Right ventricle myocardium inferior (tissue), 1 donor: ENCODE data around the gene ZNF865. TPM values are rescaled to one million over a fixed set of nuclear protein-coding genes. Genes with fewer than 3 reads are reported as not detected.
"Not testable (repeated sequence)": the region's sequence is repeated elsewhere in the genome, so short reads cannot be mapped to it uniquely, and the experiment has no call there.

ENCODE experiments used
- ATAC-seq: fragments of 200-7000 bp; cut with Tn5 transposase; one replicate; pipeline ENCODE4 v1.9.1; 2020; ENCODE audit warnings: mild to moderate bottlenecking, moderate library complexity
- DNase-seq: peaks from one replicate; pipeline ENCODE4 v3.0.0; 2021; ENCODE audit errors: missing footprints
- intact Hi-C: fragments of 100-400 bp; cut with DNase I; formaldehyde crosslinking; loops from one replicate; pipeline ENCODE4 v1.11.0; 2022
- long read RNA-seq: library from polyadenylated mRNA; unstranded; transcript quantifications from one replicate; pipeline ENCODE4 v2.0.0, GENCODE V29; 2021
- total RNA-seq: library from RNA; stranded (reverse); fragmentation: NEBNext Ultra II Directional; extraction: Animal tissue kit (Norgen Biotek cat#: 25700); gene quantifications from one replicate; pipeline ENCODE4 v1.2.1, GENCODE V29; 2021
- donor health status: DM: no; HTN: yes; CAD: no; lungs with severe emphysema.

ZNF865 gene
- 16.9 TPM for total RNA-seq
- long read RNA-seq, partial matches to known transcripts, result 0 of 10 reads
- long read RNA-seq, other reads (novel, unspliced or antisense), result 10 of 10 reads

DNA sequence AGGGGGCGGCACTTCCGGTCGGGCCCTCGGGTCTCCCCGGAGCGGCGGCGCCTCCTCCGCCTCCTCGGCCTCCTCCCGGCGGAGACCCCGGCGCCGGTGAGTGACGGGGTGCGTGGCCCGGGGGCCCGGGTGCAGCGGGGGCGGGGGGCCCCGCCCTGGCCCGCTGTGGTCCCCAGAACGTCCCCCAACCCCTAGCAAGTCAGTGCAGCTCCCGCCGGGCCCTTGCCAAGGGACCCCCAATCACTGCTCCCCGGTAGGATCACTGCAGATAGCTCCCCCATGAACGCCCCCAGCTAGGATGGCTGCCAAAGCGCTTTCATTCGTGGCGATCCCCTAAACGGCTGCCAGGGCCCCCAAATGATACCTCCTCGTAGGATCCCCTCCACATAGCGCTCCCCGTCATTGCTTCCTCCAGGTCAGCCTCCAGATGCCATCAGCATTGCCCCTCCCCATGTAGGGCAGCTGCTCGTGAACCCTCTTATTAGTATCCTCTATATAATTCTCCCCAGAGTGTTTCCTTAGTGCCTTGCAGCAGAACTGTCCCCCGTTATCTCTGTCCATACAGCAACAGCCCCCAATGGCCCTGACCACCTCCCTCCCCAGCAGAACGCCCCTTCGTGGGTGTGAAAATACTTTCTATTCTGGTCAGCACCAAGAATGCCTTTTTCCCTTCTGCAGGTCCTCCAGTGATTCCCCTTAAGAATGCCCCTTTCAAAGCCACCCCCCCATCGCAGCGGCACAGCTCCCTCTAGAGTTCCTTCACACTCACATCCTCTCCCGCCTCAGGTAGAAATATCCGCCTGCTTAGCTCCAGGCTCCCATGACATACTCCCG is at the start of gene ZNF865:
TSS of gene ZNF865 (plus strand) at position 11 of the 834 bp plus-strand sequence. CDS start 7,972 bp downstream, outside the sequence.
- no peak for DNase-seq
- intact Hi-C loops, result loop anchor here (1.0 to 10.0 kb wide), 2 partner anchors 89 to 221 kb away; partner anchors contain the start of genes RPL28 and TMEM238
- ATAC-seq, result peak; percentile 32

DNA sequence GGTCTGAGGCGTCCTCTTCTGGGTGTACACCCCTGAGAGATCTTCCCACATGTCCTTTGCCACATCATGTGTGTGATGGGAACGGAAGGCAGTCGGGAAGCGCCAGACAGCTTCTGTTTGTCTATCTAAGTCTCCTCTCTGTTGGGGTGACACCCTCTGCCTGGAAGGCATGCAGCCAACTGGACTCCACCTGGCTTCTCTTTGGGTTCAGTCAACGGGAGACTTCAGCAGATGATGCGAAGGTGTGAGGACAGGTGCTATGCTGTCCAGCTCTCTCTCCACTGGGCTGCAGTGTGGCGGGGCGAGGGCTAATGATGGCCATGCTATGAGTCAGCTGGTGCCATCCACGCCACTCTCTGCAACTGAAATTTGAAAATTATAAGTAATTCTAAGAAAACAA is 45.8 kb upstream of the ZNF865 start:
- ATAC-seq (no peak), DNase-seq (no peak)
- intact Hi-C loops, result no loop called here

DNA sequence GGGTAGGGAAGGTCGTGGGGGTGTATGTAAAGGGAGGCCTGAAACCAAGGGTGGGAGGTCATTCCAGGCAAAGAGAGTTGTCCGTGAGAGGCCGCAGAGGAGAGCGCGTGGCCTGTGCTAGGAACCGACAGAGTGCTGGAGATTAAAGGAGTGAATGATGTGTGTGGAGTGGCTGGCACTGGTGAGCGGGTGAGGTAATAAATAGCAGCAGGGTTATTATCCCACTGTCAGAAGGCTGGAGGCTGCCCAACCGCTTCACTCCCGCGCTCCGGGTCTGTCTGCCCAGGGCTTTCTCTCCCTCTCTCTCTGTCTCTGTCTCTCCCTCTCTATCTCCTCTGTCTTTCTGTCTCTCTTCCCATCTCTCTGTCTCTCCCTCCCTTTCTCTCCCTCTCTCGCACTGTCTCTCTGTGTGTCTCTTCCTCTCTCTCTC is 42.2 kb upstream of the ZNF865 start:
- DNase-seq, result peak; percentile 79

DNA sequence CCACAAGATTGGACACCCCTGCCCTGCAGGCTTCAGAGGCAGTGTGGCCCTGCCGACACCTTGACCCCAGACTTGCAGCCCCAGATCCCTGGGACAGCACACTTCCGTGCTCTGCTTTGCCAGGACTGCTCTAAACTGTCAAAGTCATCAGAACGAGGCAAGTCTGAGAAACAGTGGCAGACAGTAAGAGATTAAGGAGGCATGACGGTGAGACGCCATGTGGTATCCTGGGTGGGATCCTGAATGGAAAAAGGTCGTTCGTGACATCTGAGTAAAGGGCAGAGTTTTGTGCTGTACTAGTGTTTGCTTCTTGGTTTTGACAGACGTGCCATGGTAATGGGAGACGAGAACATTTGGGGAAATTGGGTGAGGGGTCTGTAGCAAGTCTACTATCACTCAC is 38.6 kb upstream of the ZNF865 start:
- no peak for ATAC-seq
- DNase-seq, result no peak
- intact Hi-C loops, result no loop called here

More for the DNA sequence above, 42.2 kb upstream of the ZNF865 start:
- ATAC-seq, result peak; percentile 90
- intact Hi-C loops, result loop anchor here (1.0 kb wide), 1 partner anchor 16 kb away; no protein-coding TSS in a partner anchor

DNA sequence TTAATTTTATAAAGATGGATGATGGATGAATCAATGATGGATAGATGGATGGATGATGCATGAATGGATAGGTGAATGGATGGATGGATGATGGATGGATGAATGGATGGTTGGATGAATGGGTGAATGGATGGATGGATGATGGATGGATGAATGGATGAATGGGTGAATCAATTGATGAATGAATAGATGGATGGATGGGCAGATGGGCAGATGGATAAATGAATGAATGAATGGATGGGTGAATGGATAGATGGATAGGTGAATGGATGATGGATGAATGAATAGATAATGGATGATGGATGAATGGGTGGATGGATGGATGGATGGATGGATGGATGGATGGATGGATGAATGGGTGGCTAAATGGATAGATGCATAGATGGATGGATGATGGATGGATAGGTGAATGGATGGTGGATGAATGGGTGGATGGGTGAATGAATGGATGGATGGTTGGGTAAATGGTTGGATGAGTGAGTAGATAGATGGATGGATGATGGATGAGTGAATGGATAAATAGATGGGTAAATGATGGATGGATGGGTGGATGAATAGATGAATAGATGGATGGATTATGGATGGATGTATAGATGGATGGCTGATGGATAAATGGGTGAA is 37.6 kb upstream of the ZNF865 start:
- DNase-seq (no peak), ATAC-seq (no peak)
- intact Hi-C loops, result no loop called here

DNA sequence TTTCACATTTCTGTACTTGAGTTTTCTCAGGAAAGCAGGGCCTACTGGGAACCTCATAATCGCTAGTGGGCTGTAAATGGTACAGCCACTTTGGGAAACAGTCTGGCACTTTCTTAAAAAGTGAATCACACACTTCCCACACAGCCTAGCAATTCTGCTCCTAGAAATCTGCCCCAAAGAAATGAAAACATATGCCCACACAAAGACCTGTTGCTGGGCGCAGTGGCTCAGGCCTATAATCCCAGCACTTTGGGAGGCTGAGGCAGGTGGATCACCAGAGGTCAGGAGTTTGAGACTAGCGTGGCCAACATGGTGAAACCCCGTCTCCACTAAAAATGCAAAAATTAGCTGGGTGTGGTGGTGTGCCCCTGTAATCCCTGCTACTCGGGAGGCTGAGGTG is 36.0 kb upstream of the ZNF865 start:
- intact Hi-C loops, ATAC-seq, DNase-seq: not testable (repeated sequence)

DNA sequence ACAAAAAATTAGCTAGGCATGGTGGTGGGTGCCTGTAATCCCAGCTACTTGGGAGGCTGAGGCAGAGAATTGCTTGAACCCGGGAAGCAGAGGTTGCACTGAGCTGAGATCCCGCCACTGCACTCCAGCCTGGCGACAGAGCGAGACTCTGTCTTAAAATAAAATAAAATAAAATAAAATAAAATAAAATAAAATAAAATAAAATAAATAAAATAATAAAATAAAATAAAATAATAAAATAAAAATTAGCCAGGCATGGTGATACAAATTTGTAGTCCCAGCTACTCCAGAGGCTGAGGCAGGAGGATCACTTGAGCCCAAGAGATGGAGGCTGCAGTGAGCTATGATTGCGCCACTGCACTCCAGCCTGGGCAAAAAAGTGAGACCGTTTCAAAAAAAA is 31.5 kb upstream of the ZNF865 start:
- ATAC-seq, intact Hi-C loops, DNase-seq: not testable (repeated sequence)

DNA sequence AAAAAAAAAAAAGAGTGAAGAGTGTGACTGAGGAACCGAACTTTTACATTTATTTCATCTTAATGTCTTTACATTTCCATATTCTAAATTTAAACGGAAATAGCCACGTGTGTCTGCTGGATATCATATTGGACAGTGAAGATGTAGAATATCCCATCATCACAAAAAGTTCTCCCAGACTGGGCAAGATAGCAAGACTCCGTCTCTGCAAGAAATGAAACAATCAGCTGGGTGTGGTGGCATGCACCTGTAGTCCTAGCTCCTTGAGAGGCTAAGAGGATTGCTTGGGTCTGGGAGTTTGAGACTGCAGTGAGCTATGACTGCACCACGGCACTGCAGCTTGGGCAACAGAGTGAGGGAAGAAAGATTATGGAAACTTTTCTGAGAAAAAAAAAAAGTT is 28.7 kb upstream of the ZNF865 start:
- ATAC-seq, result no peak
- intact Hi-C loops, result no loop called here
- no peak for DNase-seq

DNA sequence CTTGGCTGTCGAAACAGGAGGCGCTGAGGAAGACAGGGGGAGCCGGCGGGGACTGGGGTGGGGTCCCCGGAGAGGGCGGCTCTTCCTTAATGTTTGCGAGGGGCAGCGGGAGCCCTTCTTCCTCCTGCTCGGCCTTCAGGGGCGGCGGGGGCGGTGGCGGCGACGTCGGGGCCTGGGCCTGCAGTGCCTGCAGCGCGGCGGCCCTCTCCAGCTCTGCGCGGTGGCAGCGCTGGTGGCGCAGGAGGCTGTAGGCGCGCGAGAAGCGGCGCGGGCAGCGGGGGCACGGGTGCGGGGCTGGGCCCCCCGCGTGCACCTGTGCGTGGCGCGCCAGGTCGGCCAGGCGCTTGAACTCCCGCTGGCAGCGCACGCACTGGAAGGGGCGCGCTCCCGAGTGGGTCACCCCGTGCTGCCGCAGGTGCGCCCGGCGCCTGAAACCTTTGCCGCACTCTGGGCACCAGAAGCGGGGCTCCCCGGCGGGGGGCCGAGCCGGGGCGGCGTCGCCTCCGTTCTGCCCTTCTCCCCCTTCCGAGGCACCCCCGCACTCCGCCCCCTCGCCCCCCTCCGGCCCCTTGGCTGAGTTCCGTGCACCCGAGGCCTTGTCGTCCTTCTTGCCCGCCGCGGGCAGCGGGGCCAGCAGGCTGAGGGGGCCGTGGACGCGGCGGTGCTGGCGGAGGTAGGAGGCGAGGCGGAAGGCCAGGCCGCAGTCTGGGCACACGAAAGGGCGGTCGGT is 27.3 kb upstream of the ZNF865 start:
- DNase-seq (no peak), ATAC-seq (no peak)
- intact Hi-C loops, result no loop called here

DNA sequence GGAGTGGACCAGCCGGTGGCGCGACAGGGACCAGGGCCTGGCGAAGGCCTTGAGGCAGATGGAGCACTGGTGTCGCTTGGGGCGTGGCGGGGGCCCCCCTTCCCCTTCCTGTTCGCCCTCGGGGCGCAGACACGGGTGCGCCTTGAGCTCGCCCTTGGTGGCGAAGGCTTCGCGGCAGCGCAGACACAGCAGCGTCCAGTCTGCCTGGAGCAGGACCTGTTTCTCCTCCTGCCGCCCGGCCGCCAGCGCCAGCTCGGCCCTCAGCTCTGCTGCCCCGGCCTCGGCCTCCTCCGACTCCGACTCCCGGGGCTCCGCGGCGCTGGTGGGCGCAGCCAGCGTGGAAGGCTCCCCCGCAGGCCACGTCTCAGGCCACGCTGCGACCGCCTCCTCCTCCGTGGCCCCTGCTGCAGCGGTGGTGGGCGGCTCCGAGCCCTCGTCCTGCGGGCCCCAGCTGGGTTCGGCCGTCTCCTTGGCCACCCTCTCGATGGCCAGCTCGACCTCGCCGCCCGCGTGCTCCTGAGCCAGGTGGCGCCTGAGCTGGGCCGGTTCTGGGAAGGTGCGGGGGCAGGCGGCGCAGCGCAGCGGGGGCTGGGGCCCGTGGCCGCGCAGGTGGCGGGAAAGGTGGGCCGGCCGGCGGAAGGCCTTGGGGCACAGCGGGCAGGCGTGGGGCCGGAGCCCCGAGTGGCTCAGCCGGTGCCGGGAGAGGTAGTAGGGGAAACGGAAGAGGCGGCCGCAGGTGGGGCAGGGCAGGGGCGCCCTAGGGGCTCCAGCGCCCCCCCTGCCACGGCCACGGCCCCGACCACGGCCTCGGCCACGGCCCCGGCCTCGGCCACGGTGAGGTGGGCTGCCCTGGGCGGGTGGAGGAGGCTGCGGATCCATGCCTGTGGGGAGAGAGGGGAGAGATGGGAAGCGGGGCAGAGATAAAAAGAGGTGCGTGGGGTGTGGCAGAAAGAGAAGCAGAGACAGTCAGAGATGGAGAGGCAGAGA is 26.4 kb upstream of the ZNF865 start:
- DNase-seq, result no peak
- no peak for ATAC-seq
- intact Hi-C loops, result no loop called here

DNA sequence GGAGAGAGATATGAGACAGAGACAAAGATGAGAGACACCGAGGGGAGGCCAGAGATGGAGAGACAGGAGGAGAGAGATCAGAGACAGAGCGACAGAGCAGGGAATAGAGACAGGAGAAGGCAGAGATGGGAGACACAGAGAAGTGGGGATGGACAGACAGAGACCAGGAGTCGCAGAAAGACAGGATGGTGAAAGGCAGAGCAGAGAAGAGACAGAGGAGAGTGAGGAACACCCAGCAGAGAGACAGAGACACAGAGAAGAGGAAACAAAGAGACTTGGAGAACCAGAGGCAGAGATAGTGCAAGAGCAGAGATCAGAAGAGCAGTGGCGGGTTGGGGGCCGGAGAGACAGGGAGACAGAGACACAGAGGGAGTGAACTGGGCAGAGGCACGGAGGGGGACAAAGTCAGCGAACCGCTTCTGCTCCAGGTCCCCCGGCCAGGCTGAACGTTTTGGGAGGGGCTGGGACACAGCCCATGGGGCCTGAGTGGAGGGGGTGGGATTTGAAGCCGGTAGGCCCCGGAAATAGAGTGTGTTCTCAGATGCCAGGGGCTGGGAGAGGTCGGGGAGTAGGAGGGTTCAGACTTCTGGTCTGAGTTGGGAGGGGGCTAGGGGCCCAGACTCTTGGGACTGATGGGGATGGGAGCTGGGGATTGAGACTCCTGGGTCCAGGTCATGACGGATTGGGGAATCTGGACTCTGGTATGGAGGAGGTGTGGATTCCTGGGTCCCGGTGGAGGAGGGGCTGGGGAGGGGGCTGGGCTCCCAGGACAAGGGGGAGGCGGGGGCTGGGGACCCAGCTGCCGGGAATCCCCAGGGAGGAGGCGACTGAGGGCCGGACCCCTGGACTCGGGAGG is 25.5 kb upstream of the ZNF865 start:
- ATAC-seq (peak; percentile 58), DNase-seq (no peak)
- intact Hi-C loops, result loop anchor here (2.0 to 5.0 kb wide), 3 partner anchors 19 to 63 kb away; partner anchors contain the start of genes FIZ1 and SBK3

DNA sequence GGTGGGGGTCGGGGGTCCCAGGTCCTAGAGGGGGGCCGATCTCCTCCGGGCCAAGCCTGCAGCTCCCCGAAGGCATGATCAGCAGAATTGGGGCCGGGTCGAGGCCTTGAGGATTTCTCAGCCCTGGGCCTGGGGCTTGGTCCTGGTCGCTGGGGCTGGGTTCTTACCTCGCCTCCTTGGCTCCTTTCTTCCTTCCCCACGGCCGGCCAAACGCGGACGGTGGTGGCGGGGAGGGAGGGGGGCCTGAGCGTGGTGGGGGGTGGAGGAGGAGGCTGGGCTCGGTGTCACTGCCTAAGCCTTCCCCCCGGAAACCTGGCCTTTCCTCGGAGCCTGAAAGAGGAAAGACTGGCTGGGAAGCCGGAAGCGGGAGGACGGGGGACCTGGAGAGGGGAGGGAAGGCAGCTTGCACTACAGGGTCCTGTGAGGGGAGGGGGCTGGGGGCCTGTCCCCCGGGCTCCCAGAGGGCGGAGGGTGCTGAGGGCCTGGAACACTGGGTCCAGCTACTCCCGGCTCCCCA is 24.8 kb upstream of the ZNF865 start, which contains the start of gene ZNF579:
TSS of gene ZNF579 (minus strand) at position 221 of the 517 bp plus-strand sequence. CDS start 1,209 bp downstream, outside the sequence.
- DNase-seq (peak; percentile 85), ATAC-seq (peak; percentile 84)
- intact Hi-C loops, result loop anchor here (2.0 to 5.0 kb wide), 3 partner anchors 18 to 63 kb away; partner anchors contain the start of genes FIZ1 and SBK3

DNA sequence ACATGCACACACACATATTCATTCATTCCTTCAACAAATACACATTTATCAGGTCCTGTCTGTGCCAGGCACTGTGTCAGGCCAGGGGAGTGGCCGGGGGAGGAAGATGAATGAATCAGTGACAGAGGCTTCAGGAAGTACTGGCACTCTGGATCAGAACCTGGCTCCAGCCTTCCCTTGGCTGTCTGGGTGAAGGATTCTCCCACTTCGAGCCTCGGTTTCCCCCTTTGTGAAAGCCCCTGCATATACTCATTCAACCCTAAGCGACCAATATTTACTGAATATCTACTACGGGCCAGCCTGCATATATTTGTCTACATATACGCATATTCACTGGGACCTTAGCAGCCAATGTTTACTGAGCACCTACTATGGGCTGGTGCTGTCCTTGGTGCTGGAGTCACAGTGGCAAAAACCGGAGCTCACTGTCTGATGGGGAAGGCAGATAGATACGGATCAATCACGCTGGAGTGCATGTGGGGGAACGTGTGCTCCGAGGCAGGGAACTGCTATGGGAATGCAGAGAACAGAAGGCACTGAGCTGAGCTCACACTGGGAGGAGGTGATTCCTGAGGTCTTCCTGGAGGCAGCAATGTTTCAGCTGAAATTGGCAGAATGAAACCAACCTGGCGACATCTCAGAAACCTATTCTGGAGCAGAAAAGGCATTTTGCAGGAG is 24.2 kb upstream of the ZNF865 start:
- DNase-seq, result no peak
- intact Hi-C loops, result loop anchor here (2.0 to 5.0 kb wide), 3 partner anchors 18 to 64 kb away; partner anchors contain the start of genes FIZ1 and SBK3

DNA sequence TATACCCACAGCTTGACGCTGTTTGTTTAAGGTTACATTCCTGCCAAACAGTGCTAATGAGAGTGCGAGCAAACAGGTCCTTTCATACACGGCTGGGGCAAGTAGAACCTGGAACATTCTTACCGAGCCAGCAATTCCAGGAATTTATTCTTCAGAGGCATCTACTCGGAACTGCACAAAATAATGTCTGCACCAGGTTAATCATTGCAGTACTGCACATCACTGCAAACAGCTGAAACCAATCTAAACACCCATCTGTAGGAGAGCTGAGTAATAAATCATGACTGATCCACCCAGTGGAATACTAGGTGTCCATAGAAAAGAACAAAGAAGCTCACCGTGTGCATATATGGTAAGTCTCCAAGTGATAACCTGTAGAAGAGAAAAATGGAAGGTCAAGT is 23.6 kb upstream of the ZNF865 start:
- intact Hi-C loops, result loop anchor here (2.0 to 5.0 kb wide), 3 partner anchors 17 to 65 kb away; partner anchors contain the start of genes FIZ1 and SBK3
- DNase-seq, result no peak

More for the DNA sequence above, 24.2 kb upstream of the ZNF865 start:
- ATAC-seq, result no peak

DNA sequence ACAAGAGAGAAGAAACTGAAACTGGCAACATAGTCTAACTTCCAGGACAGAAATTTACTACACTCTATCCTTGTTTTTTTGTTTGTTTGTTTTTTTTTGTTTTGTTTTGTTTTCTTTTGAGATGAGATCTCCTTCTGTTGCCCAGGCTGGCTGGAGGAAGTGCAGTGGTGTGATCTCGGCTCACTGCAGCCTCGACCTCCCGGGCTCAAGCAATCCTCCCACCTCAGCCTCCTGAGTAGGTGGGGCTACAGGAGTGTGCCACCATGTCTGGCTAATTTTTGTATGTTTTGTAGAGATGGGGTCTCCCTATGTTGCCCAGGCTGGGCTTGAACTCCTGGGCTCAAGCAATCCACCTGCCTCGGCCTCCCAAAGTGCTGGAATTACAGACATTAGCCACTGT is 23.2 kb upstream of the ZNF865 start:
- DNase-seq, ATAC-seq: not testable (repeated sequence)
- intact Hi-C loops, result loop anchor here (5.0 kb wide), 2 partner anchors 35 to 65 kb away; partner anchors contain the start of gene SBK3

More for the DNA sequence above, 23.6 kb upstream of the ZNF865 start:
- ATAC-seq, result no peak

DNA sequence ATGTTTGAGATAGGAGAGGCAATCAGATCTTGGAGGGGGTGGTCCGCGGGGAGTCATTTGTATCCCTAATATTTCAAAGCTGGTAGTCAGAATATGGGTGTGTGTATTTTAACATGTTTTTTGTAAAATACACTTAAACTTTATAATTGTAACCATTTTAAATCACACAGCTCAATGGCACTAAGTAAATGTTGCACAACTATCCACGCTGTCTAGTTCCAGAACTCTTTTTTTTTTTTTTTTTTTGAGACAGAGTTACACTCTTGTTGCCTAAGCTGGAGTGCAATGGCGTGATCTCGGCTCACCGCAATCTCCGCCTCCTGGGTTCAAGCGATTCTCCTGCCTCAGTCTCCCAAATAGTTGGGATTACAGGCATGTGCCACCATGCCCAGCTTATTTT is 21.6 kb upstream of the ZNF865 start:
- intact Hi-C loops, result loop anchor here (5.0 kb wide), 2 partner anchors 37 to 67 kb away; partner anchors contain the start of gene SBK3
- DNase-seq, ATAC-seq: not testable (repeated sequence)
